HepG2 (cell line): ENCODE measurements around the gene ANTKMT. TPM values are rescaled to one million over a fixed set of nuclear protein-coding genes. Genes with fewer than 3 reads are reported as not detected.

Experiments
- ATM ChIP-seq: fragments of 450-650 bp; IDR thresholded peaks from 2 replicates; pipeline ENCODE4 v1.7.1; 2017; ENCODE audit warnings: mild to moderate bottlenecking, borderline replicate concordance
- CREB1 ChIP-seq, 2 experiments: fragments of 450-650 bp in 1 of 2; IDR thresholded peaks; 2 replicates each; pipeline ENCODE4 v1.6.1; 2016 to 2017; ENCODE audit warnings: control low read depth in 1 of 2, mild to moderate bottlenecking in 1 of 2, missing compliant biosample characterization in 1 of 2, missing genetic modification characterization in 1 of 2
- DPF2 ChIP-seq: sonication (generic); formaldehyde crosslinking; IDR thresholded peaks from 2 replicates; pipeline ENCODE4 v1.4.0; 2020; ENCODE audit warnings: mild to moderate bottlenecking, low read depth, missing genetic modification reagents, borderline replicate concordance
- EEA1 ChIP-seq: sonication (generic); formaldehyde crosslinking; IDR thresholded peaks from 2 replicates; pipeline ENCODE4 v1.5.1; 2020; ENCODE audit warnings: mild to moderate bottlenecking, missing genetic modification reagents, borderline replicate concordance
- FOSL2 ChIP-seq: sonication (generic); formaldehyde crosslinking; IDR thresholded peaks from 2 replicates; pipeline ENCODE4 v1.4.0; 2020; ENCODE audit warnings: missing genetic modification reagents
- GFI1 ChIP-seq: sonication (generic); formaldehyde crosslinking; IDR thresholded peaks from 2 replicates; pipeline ENCODE4 v1.5.0; 2020; ENCODE audit warnings: missing genetic modification reagents, mild to moderate bottlenecking, borderline replicate concordance
- HDAC1 ChIP-seq: sonication (generic); formaldehyde crosslinking; IDR thresholded peaks from 2 replicates; pipeline ENCODE4 v1.5.1; 2020; ENCODE audit warnings: mild to moderate bottlenecking, missing genetic modification reagents
- MEF2D ChIP-seq: sonication (generic); formaldehyde crosslinking; IDR thresholded peaks from 2 replicates; pipeline ENCODE4 v1.5.1; 2020; ENCODE audit warnings: mild to moderate bottlenecking, missing genetic modification reagents
- MTA3 ChIP-seq: sonication (generic); formaldehyde crosslinking; IDR thresholded peaks from 2 replicates; pipeline ENCODE4 v1.4.0; 2020; ENCODE audit warnings: missing genetic modification reagents
- NR1H2 ChIP-seq: sonication (generic); formaldehyde crosslinking; IDR thresholded peaks from 2 replicates; pipeline ENCODE4 v1.8.1; 2022; ENCODE audit warnings: low read depth, missing genetic modification reagents, borderline replicate concordance
- PHF21A ChIP-seq: sonication (generic); formaldehyde crosslinking; IDR thresholded peaks from 2 replicates; pipeline ENCODE4 v1.5.0; 2020; ENCODE audit warnings: mild to moderate bottlenecking, missing genetic modification reagents
- PITX1 ChIP-seq: sonication (generic); formaldehyde crosslinking; IDR thresholded peaks from 2 replicates; pipeline ENCODE4 v1.5.1; 2020; ENCODE audit warnings: mild to moderate bottlenecking, missing genetic modification reagents
- PRMT3 ChIP-seq: sonication (generic); formaldehyde crosslinking; IDR thresholded peaks from 2 replicates; pipeline ENCODE4 v1.8.1; 2022; ENCODE audit warnings: low read depth, mild to moderate bottlenecking, moderate library complexity, missing genetic modification reagents, borderline replicate concordance
- ZNF292 ChIP-seq: sonication (generic); formaldehyde crosslinking; IDR thresholded peaks from 2 replicates; pipeline ENCODE4 v1.8.1; 2022; ENCODE audit warnings: mild to moderate bottlenecking, low read depth, missing genetic modification reagents, borderline replicate concordance
- ZNF350 ChIP-seq: sonication (generic); formaldehyde crosslinking; IDR thresholded peaks from 2 replicates; pipeline ENCODE4 v1.4.0; 2020; ENCODE audit warnings: mild to moderate bottlenecking, low read depth, missing genetic modification reagents, borderline replicate concordance
- ZNF672 ChIP-seq: sonication (generic); formaldehyde crosslinking; IDR thresholded peaks from 2 replicates; pipeline ENCODE4 v1.8.1; 2022; ENCODE audit warnings: missing genetic modification reagents
- polyA plus RNA-seq, 8 experiments: library from polyadenylated mRNA; depleted of rRNA in 3 of 8; stranded (reverse) in 7 of 8; unstranded in 1 of 8; fragments of >200 nt; fragmentation: Illumina TruSeq in 4 of 8; extraction: Trizol in 4 of 8; gene quantifications; 2 replicates each; pipeline versions ENCODE4 v1.2.1 to v1.2.3, GENCODE V29; 2011 to 2016; ENCODE audit warnings: low read depth in 4 of 8, missing spikeins in 1 of 8, mixed read lengths in 1 of 8; ENCODE audit not compliant: insufficient read depth in 1 of 8
- total RNA-seq, 5 experiments: library from RNA; depleted of rRNA; stranded (reverse); fragments of >200 nt; fragmentation: Illumina TruSeq; extraction: Trizol; gene quantifications; 2 replicates each; pipeline ENCODE4 v1.2.3, GENCODE V29; 2016; ENCODE audit warnings: low read depth in 1 of 5
- TF ChIP-seq, protein P1 (sequence below): sonication (generic); formaldehyde crosslinking; IDR thresholded peaks from 2 replicates; pipeline ENCODE4 v1.5.0; 2020; ENCODE audit warnings: mild to moderate bottlenecking, missing genetic modification reagents
- TF ChIP-seq, protein P2 (sequence below): sonication (generic); formaldehyde crosslinking; IDR thresholded peaks from 2 replicates; pipeline ENCODE4 v1.9.0; 2021; ENCODE audit warnings: missing genetic modification reagents, borderline replicate concordance
- TF ChIP-seq, protein P3 (sequence below): sonication (generic); formaldehyde crosslinking; IDR thresholded peaks from 2 replicates; pipeline ENCODE4 v1.5.0; 2020; ENCODE audit warnings: mild to moderate bottlenecking, missing genetic modification reagents, moderate library complexity
- TF ChIP-seq, protein P4 (sequence below): sonication (generic); formaldehyde crosslinking; IDR thresholded peaks from 2 replicates; pipeline ENCODE4 v1.8.0; 2022; ENCODE audit warnings: missing genetic modification reagents, mild to moderate bottlenecking, borderline replicate concordance

Gene ANTKMT
- total and polyA plus RNA-seq, 2 of the 13 experiments (the other 11 are each of a cell fraction or from before 2014, with no cell fraction given): 7.5 to 47.8 TPM

DNA sequence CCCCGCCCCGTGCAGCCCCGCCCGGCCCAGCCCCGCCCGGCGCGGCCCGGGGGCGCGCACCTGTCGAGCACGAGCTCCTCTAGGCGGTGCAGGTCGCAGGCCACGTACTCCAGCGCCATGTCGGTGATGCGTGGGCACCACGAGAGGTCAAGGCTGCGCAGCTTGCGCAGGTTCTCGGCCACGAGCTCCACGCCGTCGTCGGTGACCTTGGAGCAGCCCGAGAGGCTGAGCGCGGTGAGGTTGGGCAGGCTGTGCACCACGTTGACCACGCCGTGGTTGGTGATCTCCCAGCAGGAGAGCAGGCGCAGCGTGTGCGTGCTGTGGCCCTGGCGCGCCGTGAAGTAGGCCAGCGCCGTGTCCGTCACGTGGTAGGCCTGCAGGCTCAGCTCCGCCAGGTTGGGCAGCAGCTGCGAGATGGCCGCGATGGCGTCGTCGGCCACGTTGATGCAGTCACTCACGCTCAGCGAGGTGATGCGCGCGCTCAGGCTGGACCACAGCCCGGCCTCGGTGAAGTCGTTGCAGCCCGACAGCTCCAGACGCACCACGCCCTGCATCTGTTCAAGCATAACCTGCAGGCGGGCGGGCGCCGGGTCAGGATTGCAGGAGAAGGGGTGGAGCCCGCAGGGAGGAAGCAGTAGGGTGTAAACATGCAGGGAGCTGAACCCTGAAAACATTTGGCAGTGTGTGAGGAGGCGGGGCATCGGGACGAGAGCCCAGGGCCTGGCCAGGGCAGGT is 25.4 kb upstream of the ANTKMT start (continued):
- no peak for TF ChIP-seq ZNF292 (CRISPR knock-in tag)
- TF ChIP-seq, protein P1, sequence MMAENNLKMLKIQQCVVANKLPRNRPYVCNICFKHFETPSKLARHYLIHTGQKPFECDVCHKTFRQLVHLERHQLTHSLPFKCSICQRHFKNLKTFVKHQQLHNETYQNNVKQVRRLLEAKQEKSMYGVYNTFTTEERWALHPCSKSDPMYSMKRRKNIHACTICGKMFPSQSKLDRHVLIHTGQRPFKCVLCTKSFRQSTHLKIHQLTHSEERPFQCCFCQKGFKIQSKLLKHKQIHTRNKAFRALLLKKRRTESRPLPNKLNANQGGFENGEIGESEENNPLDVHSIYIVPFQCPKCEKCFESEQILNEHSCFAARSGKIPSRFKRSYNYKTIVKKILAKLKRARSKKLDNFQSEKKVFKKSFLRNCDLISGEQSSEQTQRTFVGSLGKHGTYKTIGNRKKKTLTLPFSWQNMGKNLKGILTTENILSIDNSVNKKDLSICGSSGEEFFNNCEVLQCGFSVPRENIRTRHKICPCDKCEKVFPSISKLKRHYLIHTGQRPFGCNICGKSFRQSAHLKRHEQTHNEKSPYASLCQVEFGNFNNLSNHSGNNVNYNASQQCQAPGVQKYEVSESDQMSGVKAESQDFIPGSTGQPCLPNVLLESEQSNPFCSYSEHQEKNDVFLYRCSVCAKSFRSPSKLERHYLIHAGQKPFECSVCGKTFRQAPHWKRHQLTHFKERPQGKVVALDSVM: no peak
- no peak for TF ChIP-seq PRMT3 (CRISPR knock-in tag)
- no peak for TF ChIP-seq ATM
- 0 out of 2 replicates have a peak, but pooled peaks have one; percentile 68 for TF ChIP-seq ZNF672
- no peak for TF ChIP-seq CREB1 (IDR thresholded peaks at IDR 0.05)
- TF ChIP-seq CREB1 (CRISPR knock-in tag; IDR thresholded peaks at IDR 0.05): no peak
- TF ChIP-seq MTA3 (CRISPR knock-in tag): no peak
- no peak for TF ChIP-seq MEF2D (CRISPR knock-in tag)
- TF ChIP-seq NR1H2 (CRISPR knock-in tag): no peak
- no peak for TF ChIP-seq PITX1 (CRISPR knock-in tag)
- TF ChIP-seq, protein P2, sequence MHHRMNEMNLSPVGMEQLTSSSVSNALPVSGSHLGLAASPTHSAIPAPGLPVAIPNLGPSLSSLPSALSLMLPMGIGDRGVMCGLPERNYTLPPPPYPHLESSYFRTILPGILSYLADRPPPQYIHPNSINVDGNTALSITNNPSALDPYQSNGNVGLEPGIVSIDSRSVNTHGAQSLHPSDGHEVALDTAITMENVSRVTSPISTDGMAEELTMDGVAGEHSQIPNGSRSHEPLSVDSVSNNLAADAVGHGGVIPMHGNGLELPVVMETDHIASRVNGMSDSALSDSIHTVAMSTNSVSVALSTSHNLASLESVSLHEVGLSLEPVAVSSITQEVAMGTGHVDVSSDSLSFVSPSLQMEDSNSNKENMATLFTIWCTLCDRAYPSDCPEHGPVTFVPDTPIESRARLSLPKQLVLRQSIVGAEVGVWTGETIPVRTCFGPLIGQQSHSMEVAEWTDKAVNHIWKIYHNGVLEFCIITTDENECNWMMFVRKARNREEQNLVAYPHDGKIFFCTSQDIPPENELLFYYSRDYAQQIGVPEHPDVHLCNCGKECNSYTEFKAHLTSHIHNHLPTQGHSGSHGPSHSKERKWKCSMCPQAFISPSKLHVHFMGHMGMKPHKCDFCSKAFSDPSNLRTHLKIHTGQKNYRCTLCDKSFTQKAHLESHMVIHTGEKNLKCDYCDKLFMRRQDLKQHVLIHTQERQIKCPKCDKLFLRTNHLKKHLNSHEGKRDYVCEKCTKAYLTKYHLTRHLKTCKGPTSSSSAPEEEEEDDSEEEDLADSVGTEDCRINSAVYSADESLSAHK (CRISPR knock-in tag): no peak
- TF ChIP-seq EEA1 (CRISPR knock-in tag): no peak
- TF ChIP-seq, protein P3, sequence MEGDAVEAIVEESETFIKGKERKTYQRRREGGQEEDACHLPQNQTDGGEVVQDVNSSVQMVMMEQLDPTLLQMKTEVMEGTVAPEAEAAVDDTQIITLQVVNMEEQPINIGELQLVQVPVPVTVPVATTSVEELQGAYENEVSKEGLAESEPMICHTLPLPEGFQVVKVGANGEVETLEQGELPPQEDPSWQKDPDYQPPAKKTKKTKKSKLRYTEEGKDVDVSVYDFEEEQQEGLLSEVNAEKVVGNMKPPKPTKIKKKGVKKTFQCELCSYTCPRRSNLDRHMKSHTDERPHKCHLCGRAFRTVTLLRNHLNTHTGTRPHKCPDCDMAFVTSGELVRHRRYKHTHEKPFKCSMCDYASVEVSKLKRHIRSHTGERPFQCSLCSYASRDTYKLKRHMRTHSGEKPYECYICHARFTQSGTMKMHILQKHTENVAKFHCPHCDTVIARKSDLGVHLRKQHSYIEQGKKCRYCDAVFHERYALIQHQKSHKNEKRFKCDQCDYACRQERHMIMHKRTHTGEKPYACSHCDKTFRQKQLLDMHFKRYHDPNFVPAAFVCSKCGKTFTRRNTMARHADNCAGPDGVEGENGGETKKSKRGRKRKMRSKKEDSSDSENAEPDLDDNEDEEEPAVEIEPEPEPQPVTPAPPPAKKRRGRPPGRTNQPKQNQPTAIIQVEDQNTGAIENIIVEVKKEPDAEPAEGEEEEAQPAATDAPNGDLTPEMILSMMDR (CRISPR knock-in tag): peak; percentile 25; the same call in 1 of the 2 replicates
- TF ChIP-seq PHF21A: no peak
- TF ChIP-seq, protein P4, sequence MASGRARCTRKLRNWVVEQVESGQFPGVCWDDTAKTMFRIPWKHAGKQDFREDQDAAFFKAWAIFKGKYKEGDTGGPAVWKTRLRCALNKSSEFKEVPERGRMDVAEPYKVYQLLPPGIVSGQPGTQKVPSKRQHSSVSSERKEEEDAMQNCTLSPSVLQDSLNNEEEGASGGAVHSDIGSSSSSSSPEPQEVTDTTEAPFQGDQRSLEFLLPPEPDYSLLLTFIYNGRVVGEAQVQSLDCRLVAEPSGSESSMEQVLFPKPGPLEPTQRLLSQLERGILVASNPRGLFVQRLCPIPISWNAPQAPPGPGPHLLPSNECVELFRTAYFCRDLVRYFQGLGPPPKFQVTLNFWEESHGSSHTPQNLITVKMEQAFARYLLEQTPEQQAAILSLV (CRISPR knock-in tag): peak; percentile 82; the same call in 1 of the 2 replicates
- no peak for TF ChIP-seq DPF2 (CRISPR knock-in tag)
- peak; percentile 64 for TF ChIP-seq ZNF350 (CRISPR knock-in tag)
- no peak for TF ChIP-seq GFI1 (CRISPR knock-in tag)
- no peak for TF ChIP-seq FOSL2 (CRISPR knock-in tag)
- no peak for TF ChIP-seq HDAC1
